Measurements from ENCODE around the gene RIN3.

Gene RIN3

DNA sequence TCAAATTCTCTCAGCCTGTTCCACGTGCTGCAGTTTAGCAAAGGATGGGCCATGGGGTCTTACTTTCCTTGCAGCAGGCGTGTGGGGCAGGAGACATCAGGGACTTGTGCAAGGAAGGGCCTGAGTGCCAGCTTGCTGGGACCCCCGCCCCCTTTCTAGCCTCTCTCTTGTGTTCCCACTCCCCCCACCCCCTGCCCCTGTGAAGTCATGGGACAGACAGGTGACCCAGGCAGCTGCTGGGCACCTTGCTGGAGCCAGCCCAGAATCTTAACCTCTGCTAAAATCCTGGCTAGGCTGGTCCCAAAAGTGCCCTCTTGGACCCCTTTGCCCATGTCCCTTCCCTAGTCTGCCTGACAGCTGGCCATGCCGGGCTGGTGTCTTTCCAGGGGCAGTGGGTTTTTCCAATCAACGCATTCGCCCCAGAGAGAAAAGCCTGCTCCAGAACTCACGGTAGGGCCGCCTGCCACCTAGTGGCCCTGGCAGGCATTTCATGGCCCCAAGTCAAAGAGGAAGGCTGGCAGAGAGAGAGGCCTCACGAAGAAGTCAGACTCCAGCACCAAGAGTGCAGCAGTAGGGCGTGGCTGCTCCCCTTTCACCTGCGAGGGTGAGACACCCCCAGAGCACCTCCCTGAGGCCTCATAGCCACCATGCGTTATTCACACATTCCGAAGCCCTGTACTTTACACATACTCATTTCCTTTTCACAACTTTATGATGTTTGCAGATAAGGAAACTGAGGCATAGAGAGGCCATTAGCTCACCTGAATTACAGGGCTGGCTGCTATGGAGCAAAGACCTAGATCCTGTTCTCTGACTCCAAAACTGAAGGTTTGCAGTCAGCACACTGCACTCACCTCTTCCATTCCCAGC is 167.4 kb downstream of the RIN3 start:
- in situ Hi-C loops (cut with MboI; ENCODE audit: low sequenced_read_pairs), result no loop called here

DNA sequence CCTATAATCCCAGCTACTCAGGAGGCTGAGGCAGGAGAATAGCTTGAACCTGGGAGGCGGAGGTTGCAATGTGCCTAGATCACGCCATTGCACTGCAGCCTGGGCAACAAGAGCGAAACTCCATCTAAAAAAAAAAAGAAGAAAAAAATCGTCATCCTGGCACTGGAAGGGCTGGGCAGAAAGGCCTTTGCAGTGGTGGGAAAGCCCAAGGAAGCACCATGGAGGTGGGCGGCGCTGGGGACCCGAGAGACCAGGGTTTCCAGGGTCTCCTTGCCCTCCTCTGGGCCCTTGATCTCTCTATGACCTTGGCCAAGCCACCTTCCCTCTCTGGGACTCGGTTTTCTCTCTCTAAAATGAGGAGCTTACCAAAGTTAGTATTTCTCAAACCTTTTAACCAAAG is 169.5 kb downstream of the RIN3 start:
- in situ Hi-C loops (cut with MboI; ENCODE audit: low sequenced_read_pairs), result no loop called here

DNA sequence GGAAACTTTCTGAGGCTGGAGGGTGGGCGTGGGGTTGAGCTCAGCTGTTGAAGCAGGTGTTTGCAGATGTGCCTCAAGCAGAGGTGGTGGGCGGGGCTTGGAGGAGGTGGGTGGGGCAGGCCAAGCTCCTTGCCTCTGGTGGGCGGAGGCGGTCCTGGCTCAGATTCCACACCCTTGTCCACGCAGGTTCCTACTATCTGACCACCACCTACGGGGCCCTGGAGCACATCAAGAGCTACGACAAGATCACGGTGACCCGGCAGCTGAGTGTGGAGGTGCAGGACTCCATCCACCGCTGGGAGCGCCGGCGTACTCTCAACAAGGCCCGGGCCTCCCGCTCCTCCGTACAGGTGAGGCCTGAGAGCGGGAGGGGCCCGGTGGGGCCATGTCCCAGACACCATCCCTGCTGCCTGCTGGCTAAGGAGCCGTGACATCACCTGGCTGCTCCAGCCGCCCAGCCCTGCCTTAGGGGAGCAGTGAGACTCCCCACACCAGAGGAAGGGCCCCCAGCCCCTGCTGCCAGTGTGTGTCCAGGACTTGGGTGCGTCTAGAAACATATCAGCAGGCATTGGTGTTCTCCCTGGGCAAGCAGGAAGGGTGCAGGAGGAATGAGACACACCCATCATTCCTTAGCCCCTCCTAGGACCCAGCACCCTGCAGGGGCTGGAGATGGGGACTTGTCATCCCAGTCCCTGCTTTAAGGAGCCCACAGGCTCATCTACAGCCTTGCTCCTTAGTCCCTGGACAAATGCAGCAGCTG is 171.4 kb downstream of the RIN3 start:
- in situ Hi-C loops (cut with MboI; ENCODE audit: low sequenced_read_pairs), result no loop called here

DNA sequence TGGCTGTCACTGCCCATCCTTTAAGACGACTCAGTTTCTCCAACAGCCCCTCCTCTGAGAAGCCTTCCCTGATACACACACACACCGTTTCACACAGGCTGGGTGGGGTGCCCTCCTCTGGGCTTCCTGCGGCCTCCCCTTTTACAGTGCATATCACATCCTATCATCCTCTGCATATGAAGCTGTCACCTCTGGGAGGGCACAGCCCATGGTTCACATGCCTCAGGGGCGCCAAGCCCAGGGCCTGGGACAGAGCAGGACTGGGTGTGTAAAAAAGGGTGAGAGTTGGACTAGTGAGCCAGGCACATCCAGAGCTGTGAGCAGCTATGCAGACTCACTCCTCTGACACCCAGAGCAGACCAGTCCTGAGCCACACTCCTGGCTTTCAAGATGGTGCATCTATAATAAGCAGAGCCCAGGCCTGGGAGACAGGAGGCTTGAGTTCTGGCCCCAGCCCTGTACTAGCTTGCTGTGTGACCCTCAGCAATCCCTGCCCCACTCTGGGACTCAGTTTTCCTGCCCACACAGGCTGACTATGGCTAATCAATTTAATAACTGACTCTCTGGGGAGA is 172.3 kb downstream of the RIN3 start:
- in situ Hi-C loops (cut with MboI; ENCODE audit: low sequenced_read_pairs), result no loop called here

DNA sequence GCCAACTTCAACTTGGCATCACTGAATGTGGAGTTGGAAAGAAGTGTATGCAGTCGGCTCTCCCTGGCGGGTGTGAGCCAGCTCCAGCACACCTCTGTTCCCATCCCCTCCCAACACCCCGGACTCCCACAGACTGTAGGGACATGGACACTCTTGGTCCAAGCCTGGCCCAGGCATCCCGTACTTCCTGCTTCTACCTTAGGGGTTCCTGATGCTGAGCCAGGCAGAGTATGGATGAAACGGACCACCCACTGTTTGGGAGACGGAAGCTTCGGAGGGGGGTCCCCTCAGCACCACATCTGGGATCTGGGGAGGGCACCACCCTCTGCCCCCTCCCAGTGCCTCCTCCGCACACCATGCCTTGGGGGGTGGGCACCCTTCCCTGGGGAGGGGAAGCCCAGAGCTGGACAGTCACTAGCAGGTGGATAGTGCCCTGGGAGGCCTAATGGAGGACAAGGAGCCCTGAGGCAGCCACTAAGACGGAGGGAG is 172.9 kb downstream of the RIN3 start:
- in situ Hi-C loops (cut with MboI; ENCODE audit: low sequenced_read_pairs), result no loop called here

DNA sequence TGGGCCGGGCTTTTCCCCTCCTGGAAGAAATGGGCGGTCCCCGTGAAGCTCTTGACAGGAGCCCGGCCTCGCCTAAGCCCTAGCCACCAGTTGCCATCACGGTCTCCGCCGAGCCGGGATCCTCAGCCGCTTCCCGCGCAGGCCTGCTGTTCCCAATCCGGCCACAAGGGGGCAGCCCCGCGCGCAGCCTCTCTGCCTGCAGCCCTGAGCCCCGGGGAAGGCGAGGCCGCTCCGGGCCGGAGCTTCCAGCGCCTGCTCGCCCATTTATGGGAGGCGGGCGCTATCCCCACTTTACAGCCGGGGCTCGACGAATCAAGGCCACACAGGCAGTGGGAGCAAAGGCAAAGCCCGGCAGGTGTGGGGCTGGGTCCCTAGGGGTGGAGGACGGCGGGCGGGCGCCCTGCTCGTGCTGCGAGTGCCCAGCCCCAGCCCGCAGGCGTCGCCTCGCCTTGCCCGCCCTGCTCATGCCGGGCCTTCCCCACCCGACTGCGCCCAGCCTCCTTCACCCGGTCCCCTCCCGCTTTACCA is 173.4 kb downstream of the RIN3 start:
- in situ Hi-C loops (cut with MboI; ENCODE audit: low sequenced_read_pairs), result no loop called here

DNA sequence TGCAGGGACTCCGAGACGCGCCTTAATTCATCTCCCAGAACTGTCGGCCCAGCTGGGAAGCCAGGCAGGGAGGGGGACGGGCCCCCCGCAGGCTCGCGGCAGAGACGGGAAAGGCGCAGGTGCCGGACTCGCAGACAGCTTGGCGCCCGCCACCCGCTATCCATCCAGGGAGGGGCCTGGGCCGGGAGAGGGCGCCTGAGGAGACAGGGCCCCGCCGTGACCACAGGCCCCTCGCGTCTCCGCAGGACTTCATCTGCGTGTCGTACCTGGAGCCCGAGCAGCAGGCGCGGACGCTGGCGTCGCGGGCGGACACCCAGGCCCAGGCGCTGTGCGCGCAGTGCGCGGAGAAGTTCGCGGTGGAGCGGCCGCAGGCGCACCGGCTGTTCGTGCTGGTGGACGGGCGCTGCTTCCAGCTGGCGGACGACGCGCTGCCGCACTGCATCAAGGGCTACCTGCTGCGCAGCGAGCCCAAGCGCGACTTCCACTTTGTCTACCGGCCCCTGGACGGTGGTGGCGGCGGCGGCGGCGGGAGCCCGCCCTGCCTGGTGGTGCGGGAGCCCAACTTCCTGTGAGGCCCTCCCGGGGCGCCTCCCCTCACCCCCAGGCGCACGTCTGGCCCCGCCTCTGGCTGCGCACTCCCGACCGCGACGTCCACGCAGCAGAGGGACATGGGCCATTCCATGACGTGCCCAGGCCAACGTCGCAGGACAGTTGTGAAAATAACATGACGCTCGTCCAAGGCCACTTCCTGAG is 174.3 kb downstream of the RIN3 start:
- in situ Hi-C loops (cut with MboI; ENCODE audit: low sequenced_read_pairs), result no loop called here

DNA sequence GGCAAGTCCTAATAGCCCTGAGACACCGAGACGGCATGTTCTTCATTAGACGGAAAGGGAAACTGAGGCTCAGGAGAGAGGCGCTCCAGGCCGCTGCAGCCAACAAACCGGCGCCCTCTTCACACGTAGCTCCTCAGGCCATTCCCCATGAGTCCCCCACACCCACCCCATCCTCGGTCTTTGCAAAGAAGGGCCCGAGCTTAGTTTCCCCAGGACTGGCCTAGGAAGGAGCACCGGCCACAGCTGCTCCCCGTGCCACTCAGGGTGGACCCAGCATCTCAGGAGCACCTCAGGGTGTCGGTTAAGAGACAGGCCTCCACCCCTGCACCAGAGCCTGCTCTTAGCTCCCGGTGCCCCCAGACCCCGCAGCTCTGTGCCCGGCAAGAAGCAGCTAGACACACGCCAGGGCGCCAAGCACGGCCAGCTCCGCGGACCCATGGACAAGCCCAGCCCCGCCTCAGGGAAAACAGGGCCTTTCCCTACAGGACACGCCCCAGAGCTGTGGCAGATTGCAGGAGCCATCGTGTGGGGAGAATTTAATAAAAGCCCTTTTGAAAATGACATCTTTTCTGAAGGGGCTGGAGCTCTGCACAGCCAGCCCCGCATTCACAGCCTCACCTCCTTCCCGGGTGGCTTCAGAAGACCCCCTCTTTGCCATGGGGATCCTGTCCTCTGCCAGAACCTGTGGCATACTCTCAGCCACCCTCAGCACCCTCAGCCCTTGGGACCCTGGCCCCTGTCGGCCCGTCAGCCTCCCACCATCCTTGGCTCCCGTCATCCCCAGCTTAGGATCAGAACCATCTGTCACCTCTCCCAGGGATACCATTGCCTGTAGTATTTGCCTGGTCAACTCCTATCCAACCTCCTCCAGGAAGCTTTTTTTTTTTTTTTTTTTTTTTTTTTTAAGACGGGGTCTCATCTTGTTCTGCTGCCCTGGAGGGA is 175.1 kb downstream of the RIN3 start:
- in situ Hi-C loops (cut with MboI; ENCODE audit: low sequenced_read_pairs), result no loop called here

DNA sequence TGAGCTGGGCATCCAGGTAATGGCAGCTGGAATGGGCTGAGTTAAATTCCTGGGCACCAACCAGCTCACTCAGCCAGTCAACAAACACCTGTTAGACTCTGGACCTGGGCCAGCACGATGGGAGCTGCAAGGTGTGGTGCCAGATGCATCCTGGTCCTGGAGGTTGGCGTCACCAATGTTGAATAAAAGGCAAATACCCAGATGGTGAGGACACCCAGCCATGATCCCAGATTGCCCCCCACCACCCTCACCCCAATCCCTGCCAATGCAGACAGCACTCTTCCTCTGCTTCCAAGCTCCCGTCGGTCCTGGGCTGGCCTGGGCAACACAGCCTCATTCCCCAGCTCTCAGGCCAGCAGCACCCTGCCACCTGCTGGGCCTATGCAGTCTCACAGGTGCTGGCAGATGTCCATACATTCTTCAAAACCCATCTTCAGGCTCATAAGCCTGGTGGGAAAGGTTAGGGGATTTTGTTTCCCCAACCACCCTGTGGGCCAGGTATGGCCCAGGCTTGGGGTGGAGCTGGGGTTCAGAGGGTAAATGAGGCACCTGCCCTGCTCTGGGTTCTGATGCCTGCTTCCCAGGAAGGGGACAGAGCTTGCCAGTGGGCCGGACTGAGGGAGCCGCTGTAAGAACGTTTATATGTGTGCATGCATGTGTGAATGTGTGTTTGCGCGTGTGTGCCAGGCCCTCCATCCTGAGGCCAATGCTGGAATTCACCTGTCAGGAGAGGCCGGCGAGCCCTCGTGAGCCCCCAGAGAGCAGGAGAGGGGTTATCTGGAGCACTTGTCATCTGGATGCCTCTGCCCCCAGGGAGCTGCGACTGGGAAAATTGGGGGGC is 176.8 kb downstream of the RIN3 start:
- in situ Hi-C loops (cut with MboI; ENCODE audit: low sequenced_read_pairs), result no loop called here

DNA sequence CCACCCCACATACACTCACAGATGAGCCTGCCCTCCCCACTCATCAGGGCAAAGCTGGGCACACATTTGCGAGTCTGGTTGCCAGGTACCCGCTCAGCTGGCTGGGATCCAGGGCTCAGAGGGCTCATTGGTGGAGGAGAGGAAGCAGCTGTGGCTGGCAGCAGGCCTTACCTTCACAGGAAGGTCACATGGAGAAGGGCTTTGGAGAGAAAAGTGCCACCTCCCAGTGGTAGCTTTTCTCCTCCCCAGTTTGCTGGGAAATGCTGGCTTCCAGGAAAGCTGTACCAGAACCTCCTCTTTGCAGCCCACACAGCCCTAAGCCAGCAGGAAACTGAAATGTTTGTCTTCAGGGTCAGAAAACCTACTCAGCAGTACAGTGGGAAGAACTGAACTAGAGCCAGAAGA is 179.2 kb downstream of the RIN3 start:
- in situ Hi-C loops (cut with MboI; ENCODE audit: low sequenced_read_pairs), result no loop called here

DNA sequence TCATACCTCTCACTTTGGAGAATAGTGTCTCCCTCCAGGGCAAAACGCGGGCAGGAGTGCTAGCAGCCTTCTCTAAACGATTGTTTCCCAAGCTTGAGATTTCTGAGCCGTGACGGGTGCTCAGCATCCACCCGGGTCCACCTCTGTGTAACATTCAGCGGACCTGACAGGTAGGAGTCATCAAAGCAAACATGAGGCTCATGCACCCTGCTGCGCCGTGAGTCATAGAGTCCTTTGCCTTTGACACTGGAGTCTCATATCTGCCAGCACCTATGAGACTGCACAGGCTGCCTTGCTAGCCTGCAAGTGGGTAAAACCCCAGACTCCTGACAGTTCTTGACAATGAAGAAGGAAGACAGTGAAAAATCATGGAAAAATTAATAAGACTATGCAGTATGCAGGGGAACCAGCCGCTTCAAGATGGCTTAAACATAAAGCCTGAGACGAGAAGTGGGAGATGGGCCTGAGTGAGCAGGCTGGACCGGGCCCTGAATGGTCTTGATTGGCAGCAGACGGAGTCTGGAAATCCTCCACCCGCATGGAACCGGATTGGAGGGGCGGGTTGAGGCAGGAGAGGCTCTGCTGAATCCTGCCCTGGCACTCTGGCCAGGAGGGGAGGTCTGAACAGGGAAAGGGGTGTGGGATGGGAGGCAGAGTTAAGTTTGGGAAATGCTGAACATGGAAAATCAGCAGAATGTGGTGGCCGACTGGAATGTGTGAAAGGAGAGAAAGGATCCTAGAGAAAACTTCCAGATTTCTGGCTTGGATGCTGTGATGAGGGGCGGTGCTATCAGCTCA is 180.6 kb downstream of the RIN3 start:
- in situ Hi-C loops (cut with MboI; ENCODE audit: low sequenced_read_pairs), result no loop called here

DNA sequence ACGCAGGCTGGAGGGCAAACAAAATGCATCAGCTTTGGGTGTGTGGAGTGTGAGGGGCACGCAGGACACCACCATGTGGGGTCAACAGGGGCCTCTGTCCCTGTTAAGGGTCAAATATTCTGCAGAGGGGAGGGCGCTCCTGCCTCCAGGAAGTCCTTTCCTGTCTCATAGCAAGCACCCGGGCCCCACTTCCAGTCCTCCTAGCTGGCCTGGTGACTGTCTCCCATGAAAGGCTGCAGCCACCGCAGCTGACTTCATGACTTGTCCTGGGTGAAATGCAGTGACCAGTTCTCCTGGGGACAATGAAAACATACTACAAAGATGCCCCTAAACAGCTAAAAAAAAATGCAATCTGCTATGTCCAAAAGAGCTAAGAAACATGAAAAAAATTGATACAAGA is 181.2 kb downstream of the RIN3 start:
- in situ Hi-C loops (cut with MboI; ENCODE audit: low sequenced_read_pairs), result no loop called here

DNA sequence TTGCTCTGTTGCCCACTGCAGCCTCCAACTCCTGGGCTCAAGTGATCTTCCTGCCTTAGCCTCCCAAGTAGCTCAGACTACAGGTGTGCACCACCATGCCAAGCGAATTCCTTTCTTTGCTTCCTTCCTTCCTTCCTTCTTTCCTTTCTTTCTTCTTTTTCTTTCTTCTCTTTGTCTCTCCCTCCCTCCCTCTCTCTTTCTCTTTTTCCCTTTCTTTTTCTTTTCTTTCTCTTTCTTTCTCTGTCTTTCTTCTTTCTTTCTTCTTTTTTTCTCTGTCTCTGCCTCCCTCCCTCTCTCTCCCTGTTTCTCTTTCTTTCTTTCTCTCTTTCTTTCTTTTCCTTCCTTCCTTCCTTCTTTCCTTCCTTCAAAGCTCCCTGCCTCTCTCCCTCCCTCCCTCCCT is 182.0 kb downstream of the RIN3 start:
- in situ Hi-C loops (cut with MboI; ENCODE audit: low sequenced_read_pairs), result no loop called here

DNA sequence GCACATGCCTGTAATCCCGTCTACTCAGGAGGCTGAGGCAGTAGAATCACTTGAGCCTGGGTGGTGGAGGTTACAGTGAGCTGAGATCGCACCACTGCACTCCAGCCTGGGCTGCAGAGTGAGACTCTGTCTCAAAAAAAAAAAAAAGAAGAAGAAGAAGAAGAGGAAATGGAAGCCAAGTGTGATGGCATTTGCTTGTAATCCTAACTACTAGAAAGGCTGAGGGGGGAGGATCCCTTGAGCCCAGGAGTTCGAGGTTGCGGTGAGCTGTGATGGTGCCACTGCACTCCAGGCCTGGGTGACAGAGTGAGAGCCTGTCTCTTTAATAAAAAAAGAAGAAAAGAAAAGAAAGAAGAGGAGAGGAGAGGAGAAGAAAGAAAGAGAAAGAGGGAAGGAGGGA is 182.8 kb downstream of the RIN3 start:
- in situ Hi-C loops (cut with MboI; ENCODE audit: low sequenced_read_pairs), result no loop called here

DNA sequence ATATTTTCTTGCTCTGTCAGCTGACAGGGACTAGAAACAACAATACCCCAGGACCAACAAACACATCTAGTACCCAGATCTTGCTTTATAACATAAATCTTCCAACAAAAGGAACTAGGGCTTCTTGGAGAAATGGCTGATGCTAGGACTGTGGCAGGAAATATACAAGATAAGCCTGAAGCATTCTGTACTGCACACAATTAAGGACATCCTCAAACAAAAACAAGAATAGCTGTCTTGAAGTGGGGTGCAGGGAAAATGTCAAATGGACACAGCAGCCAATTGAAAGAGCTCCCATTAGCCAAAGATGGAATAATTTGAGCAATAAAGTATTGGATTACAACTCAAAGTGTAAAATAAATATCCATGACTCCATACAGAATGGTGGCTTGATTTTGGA is 184.8 kb downstream of the RIN3 start:
- in situ Hi-C loops (cut with MboI; ENCODE audit: low sequenced_read_pairs), result no loop called here

DNA sequence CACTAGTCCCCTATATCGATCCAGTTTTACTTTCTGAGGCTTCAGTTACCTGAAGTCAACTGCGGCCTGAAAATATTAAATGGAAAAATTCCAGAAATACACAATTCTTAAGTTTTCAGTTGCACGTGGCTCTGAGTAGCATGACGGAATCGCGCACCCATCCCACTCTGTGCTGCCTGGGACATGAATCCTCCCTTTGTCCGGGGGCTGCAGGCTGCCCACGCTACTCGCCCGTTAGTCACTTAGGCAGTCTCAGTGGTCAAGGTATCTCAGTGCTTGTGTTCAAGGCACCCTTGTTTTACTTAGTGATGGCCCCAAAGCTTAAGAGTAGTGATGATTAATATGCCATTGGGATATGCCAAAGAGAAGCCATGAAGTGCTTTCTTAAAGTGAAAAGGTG is 188.2 kb downstream of the RIN3 start:
- in situ Hi-C loops (cut with MboI; ENCODE audit: low sequenced_read_pairs), result no loop called here

DNA sequence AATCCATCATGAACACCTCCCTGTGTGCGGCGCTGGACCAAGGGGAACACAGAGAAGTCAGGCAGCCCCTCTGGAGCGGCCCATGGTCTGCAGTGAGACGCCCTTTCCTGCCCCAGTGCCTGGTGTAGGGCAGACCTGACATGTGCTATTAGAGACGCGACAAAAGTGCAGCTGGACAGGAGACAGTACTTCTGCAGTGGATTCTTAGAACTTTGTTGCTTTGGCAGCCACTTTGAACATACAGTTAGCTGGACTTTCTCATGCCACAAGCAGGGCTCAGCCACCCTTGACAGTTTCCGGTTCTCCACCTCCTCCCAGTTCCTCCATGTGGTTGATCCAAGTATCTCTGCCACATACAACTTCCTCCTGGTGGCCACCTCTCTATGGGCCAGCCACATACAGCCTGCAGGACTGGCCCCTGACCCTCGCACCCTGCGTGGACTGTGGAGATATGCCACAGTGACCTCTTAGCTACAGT is 188.9 kb downstream of the RIN3 start:
- in situ Hi-C loops (cut with MboI; ENCODE audit: low sequenced_read_pairs), result no loop called here

DNA sequence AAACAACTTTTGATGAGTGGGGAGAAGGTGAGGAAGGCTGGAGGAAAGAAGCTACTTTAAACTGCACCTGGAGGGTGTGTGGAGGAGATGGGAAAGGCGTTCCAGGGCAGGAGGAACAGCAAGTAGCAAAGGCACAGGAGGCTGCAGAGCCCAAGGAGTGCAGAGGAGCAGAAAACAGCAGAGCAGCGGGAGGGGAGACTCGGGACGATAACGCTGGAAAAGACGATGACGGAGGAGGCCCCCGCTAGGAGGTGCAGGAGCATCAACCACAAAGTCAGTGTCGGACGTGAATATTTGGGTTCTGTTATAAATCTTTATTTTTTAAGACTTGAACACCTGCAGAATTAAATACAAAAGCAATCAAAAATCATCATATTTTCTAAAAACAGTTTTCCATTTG is 189.9 kb downstream of the RIN3 start:
- in situ Hi-C loops (cut with MboI; ENCODE audit: low sequenced_read_pairs), result no loop called here

Data from hTERT RPE-1 (cell line).